H9 (cell line): ENCODE results near the gene SPTAN1. TPM values are rescaled to one million over a fixed set of nuclear protein-coding genes. Genes with fewer than 3 reads are reported as not detected.
A peak's percentile ranks its signal among the peaks of the same experiment; 100 is the strongest.

Experiments
- DNase-seq: peaks from one replicate; pipeline ENCODE4 v3.0.0-alpha.2; 2017
- H2AFZ ChIP-seq: one replicate; pipeline ENCODE4 v1.6.1; 2013; ENCODE audit warnings: mild to moderate bottlenecking, low read length, control low read depth, moderate library complexity
- H2AK5ac ChIP-seq: 2 replicates; pipeline ENCODE4 v1.6.1; 2013; ENCODE audit warnings: low read length, control low read depth, mixed read lengths; ENCODE audit not compliant: insufficient read length
- H2BK120ac ChIP-seq: one replicate; pipeline ENCODE4 v1.6.1; 2013; ENCODE audit warnings: low read depth, mild to moderate bottlenecking, low read length, control low read depth, inconsistent platforms; ENCODE audit not compliant: poor library complexity, severe bottlenecking
- H2BK12ac ChIP-seq: 2 replicates; pipeline ENCODE4 v1.6.1; 2013; ENCODE audit warnings: low read length, control low read depth, mixed read lengths, low read depth; ENCODE audit not compliant: insufficient read length
- H2BK15ac ChIP-seq: 2 replicates; pipeline ENCODE4 v1.6.1; 2013; ENCODE audit warnings: low read depth, low read length, control low read depth
- H2BK20ac ChIP-seq: one replicate; pipeline ENCODE4 v1.6.1; 2013; ENCODE audit warnings: low read depth, mild to moderate bottlenecking, low read length, control low read depth, inconsistent platforms; ENCODE audit not compliant: poor library complexity, severe bottlenecking
- H2BK5ac ChIP-seq: 2 replicates; pipeline ENCODE4 v1.6.1; 2013; ENCODE audit warnings: low read length, control low read depth, mixed read lengths; ENCODE audit not compliant: insufficient read length
- H3K14ac ChIP-seq: 2 replicates; pipeline ENCODE4 v1.6.1; 2013; ENCODE audit warnings: low read length, control low read depth; ENCODE audit not compliant: insufficient read depth
- H3K18ac ChIP-seq: 2 replicates; pipeline ENCODE4 v1.6.1; 2013; ENCODE audit warnings: low read depth, mild to moderate bottlenecking, mixed read lengths, low read length, control low read depth; ENCODE audit not compliant: insufficient read length
- H3K23ac ChIP-seq: 2 replicates; pipeline ENCODE4 v1.6.1; 2013; ENCODE audit warnings: low read length, control low read depth, mixed read lengths, low read depth; ENCODE audit not compliant: insufficient read length
- H3K23me2 ChIP-seq: 2 replicates; pipeline ENCODE4 v1.6.1; 2013; ENCODE audit warnings: low read depth, mild to moderate bottlenecking, mixed read lengths, low read length, control low read depth; ENCODE audit not compliant: insufficient read length, poor library complexity, severe bottlenecking
- H3K27ac ChIP-seq: 2 replicates; pipeline ENCODE4 v1.5.1; 2013; ENCODE audit warnings: low read length, control low read depth, mixed read lengths, low read depth; ENCODE audit not compliant: insufficient read length
- H3K27me3 ChIP-seq: 2 replicates; pipeline ENCODE4 v1.6.1; 2013; ENCODE audit warnings: low read length, control low read depth, inconsistent platforms; ENCODE audit not compliant: insufficient read depth
- H3K4ac ChIP-seq: 2 replicates; pipeline ENCODE4 v1.6.1; 2013; ENCODE audit warnings: low read depth, mild to moderate bottlenecking, control low read depth, inconsistent platforms, low read length, moderate library complexity
- H3K4me1 ChIP-seq: 2 replicates; pipeline ENCODE4 v1.6.1; 2013; ENCODE audit warnings: low read length, control low read depth, inconsistent platforms; ENCODE audit not compliant: insufficient read depth
- H3K4me2 ChIP-seq: 2 replicates; pipeline ENCODE4 v1.6.1; 2013; ENCODE audit warnings: low read length, control low read depth, mixed read lengths; ENCODE audit not compliant: insufficient read length, insufficient read depth
- H3K56ac ChIP-seq: 2 replicates; pipeline ENCODE4 v1.6.1; 2013; ENCODE audit warnings: low read depth, mild to moderate bottlenecking, mixed read lengths, low read length, control low read depth; ENCODE audit not compliant: insufficient read length
- H3K79me1 ChIP-seq: 2 replicates; pipeline ENCODE4 v1.6.1; 2013; ENCODE audit warnings: low read depth, mild to moderate bottlenecking, moderate library complexity, low read length, control low read depth, inconsistent platforms; ENCODE audit not compliant: insufficient read depth, poor library complexity, severe bottlenecking
- H3K79me2 ChIP-seq: 2 replicates; pipeline ENCODE4 v1.6.1; 2013; ENCODE audit warnings: low read length, control low read depth, inconsistent platforms; ENCODE audit not compliant: insufficient read depth
- H3K9ac ChIP-seq: 2 replicates; pipeline ENCODE4 v1.6.1; 2013; ENCODE audit warnings: low read length, control low read depth, mixed read lengths; ENCODE audit not compliant: insufficient read length; ENCODE audit errors: extremely low read depth
- H3K9me3 ChIP-seq: one replicate; pipeline ENCODE4 v1.6.1; 2013; ENCODE audit warnings: low read depth, low read length, inconsistent platforms; ENCODE audit not compliant: control insufficient read depth
- H3T11ph ChIP-seq: one replicate; pipeline ENCODE4 v1.6.1; 2013; ENCODE audit warnings: mild to moderate bottlenecking, low read length, control low read depth, inconsistent platforms
- H4K20me1 ChIP-seq: one replicate; pipeline ENCODE4 v1.6.1; 2013; ENCODE audit not compliant: control insufficient read depth, insufficient read length, insufficient read depth
- H4K5ac ChIP-seq: 2 replicates; pipeline ENCODE4 v1.6.1; 2013; ENCODE audit warnings: low read depth, mild to moderate bottlenecking, mixed read lengths, low read length, control low read depth; ENCODE audit not compliant: insufficient read length
- H4K8ac ChIP-seq: replicated peaks from 2 replicates; pipeline ENCODE4 v1.6.1; 2013; ENCODE audit warnings: low read length, control low read depth, mixed read lengths, low read depth; ENCODE audit not compliant: insufficient read length
- H4K91ac ChIP-seq: 2 replicates; pipeline ENCODE4 v1.6.1; 2013; ENCODE audit warnings: low read depth, mild to moderate bottlenecking, moderate library complexity, mixed read lengths, low read length, control low read depth; ENCODE audit not compliant: insufficient read length
- H3K27ac Mint-ChIP-seq, 3 experiments: 2 replicates in 2 of 3; 3 replicates in 1 of 3; pipeline ENCODE4 v1.8.0; 2020 to 2021; ENCODE audit warnings: mixed read lengths in 3 of 3, mild to moderate bottlenecking in 1 of 3, moderate library complexity in 1 of 3
- H3K27me3 Mint-ChIP-seq: 2 replicates; pipeline ENCODE4 v1.8.0; 2021; ENCODE audit warnings: low read depth, mild to moderate bottlenecking, moderate library complexity, mixed read lengths
- H3K36me3 Mint-ChIP-seq, 3 experiments: 2 replicates in 2 of 3; 3 replicates in 1 of 3; pipeline ENCODE4 v1.8.0; 2020 to 2021; ENCODE audit warnings: low read depth in 3 of 3, mixed read lengths in 3 of 3; ENCODE audit not compliant: insufficient read depth in 1 of 3
- H3K4me1 Mint-ChIP-seq, 2 experiments: 2 replicates each; pipeline ENCODE4 v1.8.0; 2020; ENCODE audit warnings: mixed read lengths in 2 of 2
- H3K4me3 Mint-ChIP-seq, 2 experiments: 2 replicates in 1 of 2; 3 replicates in 1 of 2; pipeline ENCODE4 v1.8.0; 2020 to 2021; ENCODE audit warnings: mild to moderate bottlenecking in 2 of 2, mixed read lengths in 2 of 2, moderate library complexity in 1 of 2
- H3K9me3 Mint-ChIP-seq, 2 experiments: 2 replicates in 1 of 2; 3 replicates in 1 of 2; pipeline ENCODE4 v1.8.0; 2020; ENCODE audit warnings: mild to moderate bottlenecking in 2 of 2, mixed read lengths in 2 of 2, moderate library complexity in 1 of 2
- CTCF ChIP-seq: fragments of 200-600 bp; sonication (generic); conservative IDR thresholded peaks from 3 replicates; pipeline ENCODE4 v1.8.0; 2021; ENCODE audit warnings: antibody characterized with exemption, mild to moderate bottlenecking
- WGBS: extraction: QIAGEN DNeasy Blood & Tissue Kit; methylation state at CpG from one replicate; pipeline ENCODE4 v1.1.7; 2013; ENCODE audit warnings: missing lambda C conversion rate, low lambda C conversion rate, mixed read lengths; ENCODE audit not compliant: insufficient read length; ENCODE audit errors: extremely low coverage; 5-methylcytosine and 5-hydroxymethylcytosine counted together
- total RNA-seq: library from RNA; stranded (reverse); gene quantifications from 2 replicates; pipeline ENCODE4 v1.2.1, GENCODE V29; 2021

SPTAN1 gene
- total RNA-seq, 1 experiment from 2014 or later = 213 TPM

- Mint-ChIP-seq H3K4me1 (peaks cover 3 to 6% of the 10 kb centered on the region in 2 experiments; a peak in 3 of 4 replicates), H3K27me3 (no peaks in the 10 kb centered on the region), H3K4me3 (no peak overlapping the region), H3K27ac (peak overlapping the region in 1 of 3 experiments; percentile 82; a peak in 2 of 7 replicates), H3K36me3 (peaks cover 11 to 48% (median 43%) of the 10 kb centered on the region in 3 experiments; a peak in 6 of 7 replicates), H3K9me3 (no peaks in the 10 kb centered on the region)
- Histone ChIP-seq H4K8ac (no peak overlapping the region), H3K79me2 (no peaks in the 10 kb centered on the region; the same call in 1 of the 2 replicates), H3K27me3 (no peaks in the 10 kb centered on the region), H3K9me3 (no peaks in the 10 kb centered on the region), H3K27ac (no peak overlapping the region), H4K91ac (no peak overlapping the region), H2BK120ac (no peak overlapping the region), H3K23me2 (no peaks in the 10 kb centered on the region), H3K14ac (no peak overlapping the region), H4K5ac (no peak overlapping the region), H3T11ph (no peak overlapping the region), H2BK12ac (no peak overlapping the region), H2AK5ac (no peak overlapping the region), H3K79me1 (peaks cover 4% of the 10 kb centered on the region), H3K4me1 (no peaks in the 10 kb centered on the region), H2BK20ac (no peak overlapping the region), H3K23ac (no peak overlapping the region), H3K4me2 (no peak overlapping the region), H3K9ac (no peak overlapping the region), H2BK5ac (no peak overlapping the region), H2BK15ac (no peak overlapping the region), H3K56ac (no peak overlapping the region), H3K18ac (no peak overlapping the region), H4K20me1 (no peaks in the 10 kb centered on the region), H3K4ac (no peak overlapping the region), H2AFZ (no peak overlapping the region)
- no CpG with 5 or more reads among the region's 8 CpGs for WGBS
- no peak for TF ChIP-seq CTCF
- DNase-seq = no peak
These were observed 16.2 kb downstream of the SPTAN1 start for GRCh38 chr9:128568470-128569078.
